WTC11 (cell line): Measurements from ENCODE around the gene PLIN5.

Source experiments
- CTCF ChIP-seq: fragments of 200-600 bp; IDR thresholded peaks from 2 replicates; pipeline ENCODE4 v1.8.0; 2022; ENCODE audit warnings: antibody characterized with exemption
- ETV6 ChIP-seq: sonication (generic); formaldehyde crosslinking; IDR thresholded peaks from 2 replicates; pipeline ENCODE4 v1.8.1; 2022; ENCODE audit warnings: mild to moderate bottlenecking, missing genetic modification reagents
- FOXP4 ChIP-seq: sonication (generic); formaldehyde crosslinking; IDR thresholded peaks from 2 replicates; pipeline ENCODE4 v1.8.0; 2022; ENCODE audit warnings: mild to moderate bottlenecking, missing genetic modification reagents
- MYBL2 ChIP-seq: sonication (generic); formaldehyde crosslinking; IDR thresholded peaks from 2 replicates; pipeline ENCODE4 v1.8.1; 2023; ENCODE audit warnings: mild to moderate bottlenecking, moderate library complexity, missing genetic modification reagents
- OVOL2 ChIP-seq: fragments of 250-450 bp; sonication (Bioruptor Pico); IDR thresholded peaks from 2 replicates; pipeline ENCODE4 v1.9.0; 2021; ENCODE audit warnings: mild to moderate bottlenecking, borderline replicate concordance
- SMAD4 ChIP-seq: sonication (generic); formaldehyde crosslinking; IDR thresholded peaks from 2 replicates; pipeline ENCODE4 v1.8.0; 2022; ENCODE audit warnings: mild to moderate bottlenecking, missing genetic modification reagents

GRCh38 chr19:4553775-4554174 lies 18.8 kb upstream of the PLIN5 start:
- TF ChIP-seq CTCF (no peak), OVOL2 (CRISPR knock-in tag) (no peak), FOXP4 (CRISPR knock-in tag) (no peak), SMAD4 (no peak), ETV6 (CRISPR knock-in tag) (no peak), MYBL2 (CRISPR knock-in tag) (no peak)
